Hematopoietic multipotent progenitor cell treated with erythropoietin and hydrocortisone succinate and interleukin-3 and kit ligand, for 15 days (in vitro differentiated cells): ENCODE measurements around the gene UQCR10.
"Not testable (repeated sequence)": the region's sequence is repeated elsewhere in the genome, so short reads cannot be mapped to it uniquely, and the experiment has no call there.

Experiments used
- DNase-seq: peaks from one replicate; pipeline ENCODE4 v3.0.0-alpha.2; 2015; ENCODE audit warnings: low spot score

The UQCR10 gene

GRCh38 chr22:29737251-29738117, 29.7 kb upstream of the UQCR10 start:
- no peak for DNase-seq

- DNase-seq = no peak
Measured at GRCh38 chr22:29738118-29738815, 28.9 kb upstream of the UQCR10 start.

DNA sequence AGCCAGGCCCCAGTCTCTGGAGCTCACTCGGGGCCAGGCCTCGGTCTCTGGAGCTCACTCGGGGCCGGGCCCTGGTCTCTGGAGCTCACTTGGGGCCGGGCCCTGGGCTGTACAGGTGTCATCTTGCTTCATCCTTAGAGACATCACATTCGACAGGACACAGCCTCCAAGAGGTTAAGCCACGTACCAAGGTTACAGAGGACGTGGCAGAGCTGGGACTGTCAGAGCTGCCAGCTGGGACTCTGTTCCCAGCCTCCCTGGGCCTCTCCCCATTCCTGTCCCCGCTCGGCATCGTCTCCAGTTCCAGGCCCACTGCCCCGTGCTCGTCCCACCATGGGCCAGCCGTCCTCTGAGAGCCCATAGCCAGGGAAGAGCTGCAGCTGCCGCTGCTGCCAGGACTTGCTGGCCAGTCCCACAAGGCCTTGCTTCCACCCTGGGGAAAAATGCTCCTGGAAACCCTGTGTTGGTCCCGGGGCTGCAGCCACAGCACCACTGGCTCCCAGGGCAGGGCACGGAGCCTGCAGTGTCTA, 27.8 kb upstream of the UQCR10 start:
- no peak for DNase-seq

GRCh38 chr22:29740216-29740615, 27.0 kb upstream of the UQCR10 start:
- DNase-seq = no peak

DNA sequence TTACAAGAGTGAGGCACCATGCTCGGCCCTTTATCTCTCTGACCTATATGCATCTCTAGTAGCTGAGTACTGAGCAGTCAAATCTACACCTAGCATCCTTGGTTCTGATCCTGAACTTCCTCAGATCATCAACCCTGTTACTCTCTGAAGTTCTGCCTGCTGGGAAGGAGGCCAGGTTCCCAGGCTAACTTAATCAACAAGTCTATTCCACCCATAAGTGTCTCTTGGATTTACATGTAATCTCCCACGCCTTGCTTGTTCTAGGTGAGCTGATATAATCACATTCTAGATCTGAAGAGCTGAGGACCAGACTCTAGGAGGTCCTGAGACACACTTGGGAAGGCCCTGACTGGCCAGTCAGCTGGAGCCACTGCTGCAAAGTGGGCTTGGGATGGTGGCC, 25.2 kb upstream of the UQCR10 start:
- DNase-seq = no peak

DNA sequence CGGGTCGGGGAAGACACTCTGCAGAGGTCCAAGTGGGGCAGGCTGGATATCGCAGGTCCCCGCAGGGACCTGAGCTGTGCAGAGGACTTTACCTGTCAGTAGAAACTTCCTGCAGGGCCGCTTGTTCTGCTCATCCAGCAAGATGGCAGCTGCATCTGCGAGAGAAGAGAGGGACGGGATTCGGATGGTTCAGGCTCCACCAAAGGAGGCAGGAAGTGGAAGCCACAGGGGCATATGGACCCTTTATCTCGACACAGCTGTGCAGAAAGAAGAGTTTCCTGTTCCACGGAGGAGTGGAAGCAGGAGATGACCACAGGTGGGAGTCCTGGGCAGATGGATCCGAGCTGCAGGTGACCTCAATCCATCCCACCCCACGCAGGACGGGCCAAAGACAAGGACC, 24.8 kb upstream of the UQCR10 start:
- no peak for DNase-seq

GRCh38 chr22:29744902-29745301, 22.3 kb upstream of the UQCR10 start:
- DNase-seq = no peak

- DNase-seq = no peak
Measured at GRCh38 chr22:29747832-29748231, 19.3 kb upstream of the UQCR10 start.

GRCh38 chr22:29748248-29748893, 18.8 kb upstream of the UQCR10 start:
- no peak for DNase-seq

DNA sequence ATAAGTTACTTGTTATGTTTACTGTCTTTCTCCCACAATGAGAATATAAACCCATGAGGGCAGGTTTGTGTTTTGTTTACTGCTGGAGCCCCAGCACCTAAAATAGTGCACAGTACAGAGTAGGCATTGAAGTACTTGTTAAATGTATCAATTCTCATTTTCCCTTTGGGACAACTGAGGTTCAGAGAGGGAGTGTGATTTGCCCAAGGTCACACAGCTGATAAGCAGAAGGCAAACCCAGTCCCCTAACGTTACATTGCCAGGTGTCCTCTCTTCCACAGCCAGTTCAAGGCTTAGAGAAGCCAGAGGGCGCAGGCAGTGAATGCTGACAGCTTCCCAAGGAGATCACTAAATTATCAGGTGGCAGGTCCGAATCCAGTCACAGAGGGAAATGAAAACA, 17.1 kb upstream of the UQCR10 start:
- DNase-seq = no peak

DNA sequence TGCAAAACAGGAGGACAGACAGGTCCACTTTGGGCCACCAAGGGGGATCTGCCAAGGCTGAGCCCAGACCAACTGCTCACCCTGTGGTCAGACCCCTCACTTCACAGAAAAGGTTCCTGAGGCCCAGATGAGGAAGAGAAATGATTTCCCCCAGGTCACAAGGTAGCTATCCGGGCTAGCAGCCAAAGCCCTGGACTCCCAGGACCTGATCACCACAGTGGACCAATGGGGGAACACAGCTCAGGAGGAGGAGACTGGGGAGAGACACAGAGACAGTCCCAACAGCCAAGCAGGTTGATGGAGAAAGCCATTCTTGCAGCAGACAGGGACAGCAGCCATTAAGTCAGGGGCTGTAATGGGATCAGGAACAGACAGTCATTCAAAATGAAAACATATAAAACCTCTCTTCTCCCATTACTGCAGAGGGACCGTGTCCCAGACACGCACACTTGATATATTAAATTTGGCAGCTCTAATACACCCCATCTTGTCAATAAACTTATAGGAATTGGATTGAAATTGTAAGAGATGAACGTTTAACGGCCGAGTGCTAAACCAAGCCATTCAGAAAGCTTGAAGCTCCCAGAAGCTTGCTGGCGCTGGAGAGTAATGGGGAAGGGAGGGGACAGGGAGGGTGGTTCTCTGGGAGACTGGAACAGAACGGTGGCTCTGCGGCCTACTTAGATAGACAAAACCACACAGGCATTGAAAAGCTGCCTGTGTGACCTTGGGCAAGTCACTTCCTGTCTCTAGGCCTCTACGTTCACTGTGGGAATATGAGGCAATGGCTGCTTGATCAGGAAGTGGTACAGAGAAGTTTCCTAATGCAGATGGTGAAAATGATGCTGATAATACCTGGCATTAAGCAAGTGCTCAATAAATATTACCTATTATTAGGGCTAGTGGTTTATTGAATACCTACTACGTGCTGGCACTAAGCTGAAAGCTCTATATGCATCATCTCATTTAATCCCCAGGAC, 16.3 kb upstream of the UQCR10 start:
- no peak for DNase-seq

DNA sequence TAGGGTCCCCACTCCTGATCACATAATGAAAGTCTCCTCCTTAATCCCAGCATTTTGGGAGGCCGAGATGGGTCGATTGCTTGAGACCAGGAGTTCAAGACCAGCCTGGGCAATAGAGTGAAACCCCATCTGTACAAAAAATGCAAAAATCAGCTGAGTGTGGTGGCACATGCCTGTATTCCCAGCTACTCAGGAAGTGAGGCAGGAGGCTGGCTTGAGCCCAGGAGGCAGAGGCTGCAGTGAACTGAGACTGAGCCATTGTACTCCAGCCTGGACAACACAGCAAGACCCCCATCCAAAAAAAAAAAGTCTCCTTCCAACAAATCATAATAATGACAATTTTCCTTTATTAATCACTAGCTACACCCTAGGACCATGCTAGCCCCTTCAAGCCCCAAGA, 15.5 kb upstream of the UQCR10 start:
- no peak for DNase-seq

GRCh38 chr22:29753808-29754657, 13.1 kb upstream of the UQCR10 start:
- DNase-seq = no peak

GRCh38 chr22:29754658-29755395, 12.3 kb upstream of the UQCR10 start:
- DNase-seq = not testable (repeated sequence)

GRCh38 chr22:29755889-29756288, 11.3 kb upstream of the UQCR10 start:
- DNase-seq = no peak

GRCh38 chr22:29756341-29756740, 10.8 kb upstream of the UQCR10 start:
- no peak for DNase-seq

- DNase-seq = no peak
Measured at GRCh38 chr22:29757096-29757495, 10.1 kb upstream of the UQCR10 start.

DNA sequence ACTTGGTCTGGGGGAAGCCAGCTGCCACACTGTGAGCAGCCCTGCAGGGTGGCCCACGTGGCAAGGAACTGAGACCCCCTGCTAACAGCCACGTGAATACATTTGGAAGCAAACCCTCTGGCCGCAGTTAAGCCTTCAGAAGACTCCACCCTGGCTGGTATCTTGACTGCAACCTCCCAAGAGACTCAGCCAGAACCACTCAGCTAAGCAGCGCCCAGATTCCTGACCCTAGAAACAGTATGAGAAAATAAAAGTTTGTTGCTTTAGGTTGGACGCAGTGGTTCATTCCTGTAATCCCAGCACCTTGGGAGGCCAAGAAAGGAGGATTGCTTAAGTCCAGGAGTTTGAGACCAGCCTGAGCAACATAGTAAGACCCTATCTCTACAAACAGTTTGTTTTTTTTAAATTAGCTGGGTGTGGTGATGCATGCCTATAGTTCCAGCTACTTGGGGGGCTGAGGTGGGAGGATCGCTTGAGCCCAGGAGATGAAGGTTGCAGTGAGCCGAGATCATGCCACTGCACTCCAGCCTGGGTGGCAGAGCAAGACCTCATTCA, 9.0 kb upstream of the UQCR10 start:
- DNase-seq = no peak

- no peak for DNase-seq
Measured at GRCh38 chr22:29758959-29759358, 8.2 kb upstream of the UQCR10 start.

DNA sequence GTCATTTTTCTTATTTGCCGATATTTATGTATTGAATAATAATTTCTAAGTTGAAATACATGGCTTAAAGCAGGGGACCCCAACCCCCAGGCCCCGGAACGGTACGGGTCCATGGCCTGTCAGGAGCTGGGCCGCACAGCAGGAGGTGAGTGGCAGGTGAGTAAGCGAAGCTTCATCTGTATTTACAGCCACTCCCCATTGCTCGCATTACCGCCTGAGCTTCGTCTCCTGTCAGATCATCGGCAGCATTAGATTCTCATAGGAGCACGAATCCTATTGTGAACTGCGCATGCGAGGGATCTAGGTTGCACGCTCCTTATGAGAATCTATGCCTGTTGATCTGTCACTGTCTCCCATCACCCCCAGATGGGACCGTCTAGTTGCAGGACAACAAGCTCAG, 4.9 kb upstream of the UQCR10 start:
- DNase-seq = no peak
